HepG2 (cell line): ENCODE data around the gene DSG2. TPM values are rescaled to one million over a fixed set of nuclear protein-coding genes. Genes with fewer than 3 reads are reported as not detected.

Source experiments
- ARID4A ChIP-seq: sonication (generic); formaldehyde crosslinking; IDR thresholded peaks from 2 replicates; pipeline ENCODE4 v1.5.0; 2020; ENCODE audit warnings: mild to moderate bottlenecking, missing genetic modification reagents, borderline replicate concordance
- EP300 ChIP-seq, 3 experiments: sonication (generic) in 1 of 3; formaldehyde crosslinking in 1 of 3; IDR thresholded peaks; 2 replicates each; pipeline versions ENCODE4 v1.5.1 to v1.6.1; 2011 to 2020; ENCODE audit warnings: low read depth in 2 of 3, low read length in 2 of 3, borderline replicate concordance in 1 of 3, improper control_type of control experiment in 1 of 3, mild to moderate bottlenecking in 1 of 3, missing genetic modification reagents in 1 of 3, moderate library complexity in 1 of 3
- ETS1 ChIP-seq: sonication (generic); formaldehyde crosslinking; IDR thresholded peaks from 2 replicates; pipeline ENCODE4 v1.4.0; 2020; ENCODE audit warnings: missing genetic modification reagents
- FOXA1 ChIP-seq, 2 experiments: fragments of 450-650 bp in 1 of 2; sonication (generic) in 1 of 2; formaldehyde crosslinking in 1 of 2; IDR thresholded peaks; 2 replicates each; pipeline versions ENCODE4 v1.4.0 to v1.6.1; 2016 to 2020; ENCODE audit warnings: missing genetic modification reagents in 1 of 2
- FOXA3 ChIP-seq: IDR thresholded peaks from 2 replicates; pipeline ENCODE4 v1.6.1; 2016; ENCODE audit warnings: missing genetic modification reagents, missing compliant biosample characterization
- FOXM1 ChIP-seq: sonication (generic); formaldehyde crosslinking; IDR thresholded peaks from 2 replicates; pipeline ENCODE4 v1.5.0; 2020; ENCODE audit warnings: missing genetic modification reagents
- GATA4 ChIP-seq: sonication (generic); IDR thresholded peaks from 2 replicates; pipeline ENCODE4 v1.6.1; 2016; ENCODE audit warnings: antibody characterized with exemption, low read depth, borderline replicate concordance
- GATAD2A ChIP-seq: IDR thresholded peaks from 2 replicates; pipeline ENCODE4 v1.6.1; 2016
- HNF1A ChIP-seq, 2 experiments: sonication (generic) in 1 of 2; formaldehyde crosslinking in 1 of 2; IDR thresholded peaks; 2 replicates each; pipeline versions ENCODE4 v1.4.0 to v1.6.1; 2016 to 2020; ENCODE audit warnings: borderline replicate concordance in 1 of 2, low read depth in 1 of 2, mild to moderate bottlenecking in 1 of 2, missing genetic modification reagents in 1 of 2
- HNRNPUL1 ChIP-seq: fragments of 200-400 bp; formaldehyde crosslinking; IDR thresholded peaks from 2 replicates; pipeline ENCODE4 v1.6.1; 2017; ENCODE audit warnings: low read depth, mild to moderate bottlenecking, low read length, moderate library complexity
- MXD1 ChIP-seq: sonication (generic); formaldehyde crosslinking; IDR thresholded peaks from 2 replicates; pipeline ENCODE4 v1.4.0; 2020; ENCODE audit warnings: mild to moderate bottlenecking, missing genetic modification reagents
- POLR2A ChIP-seq, 2 experiments: IDR thresholded peaks; 2 replicates each; pipeline ENCODE4 v1.6.1; 2011; ENCODE audit warnings: low read depth in 2 of 2, low read length in 2 of 2, mild to moderate bottlenecking in 1 of 2, moderate library complexity in 1 of 2; ENCODE audit not compliant: insufficient read depth in 1 of 2
- SP140L ChIP-seq: sonication (generic); formaldehyde crosslinking; IDR thresholded peaks from 2 replicates; pipeline ENCODE4 v1.4.0; 2020; ENCODE audit warnings: missing genetic modification reagents, borderline replicate concordance
- ZNF263 ChIP-seq: sonication (generic); formaldehyde crosslinking; IDR thresholded peaks from 2 replicates; pipeline ENCODE4 v1.4.0; 2020; ENCODE audit warnings: missing genetic modification reagents
- ZNF563 ChIP-seq: sonication (generic); formaldehyde crosslinking; IDR thresholded peaks from 2 replicates; pipeline ENCODE4 v1.8.0; 2022; ENCODE audit warnings: mild to moderate bottlenecking, moderate library complexity, missing genetic modification reagents
- ZNF569 ChIP-seq: sonication (generic); formaldehyde crosslinking; IDR thresholded peaks from 2 replicates; pipeline ENCODE4 v1.5.0; 2020; ENCODE audit warnings: mild to moderate bottlenecking, missing genetic modification reagents, moderate library complexity, borderline replicate concordance
- ZNF781 ChIP-seq: sonication (generic); formaldehyde crosslinking; IDR thresholded peaks from 2 replicates; pipeline ENCODE4 v1.5.1; 2020; ENCODE audit warnings: borderline replicate concordance, mild to moderate bottlenecking, missing genetic modification reagents; ENCODE audit errors: not compliant biosample characterization
- polyA plus RNA-seq, 8 experiments: library from polyadenylated mRNA; depleted of rRNA in 3 of 8; stranded (reverse) in 7 of 8; unstranded in 1 of 8; fragments of >200 nt; fragmentation: Illumina TruSeq in 4 of 8; extraction: Trizol in 4 of 8; gene quantifications; 2 replicates each; pipeline versions ENCODE4 v1.2.1 to v1.2.3, GENCODE V29; 2011 to 2016; ENCODE audit warnings: low read depth in 4 of 8, missing spikeins in 1 of 8, mixed read lengths in 1 of 8; ENCODE audit not compliant: insufficient read depth in 1 of 8
- total RNA-seq, 5 experiments: library from RNA; depleted of rRNA; stranded (reverse); fragments of >200 nt; fragmentation: Illumina TruSeq; extraction: Trizol; gene quantifications; 2 replicates each; pipeline ENCODE4 v1.2.3, GENCODE V29; 2016; ENCODE audit warnings: low read depth in 1 of 5

The DSG2 gene
- total and polyA plus RNA-seq, 2 of the 13 experiments (the other 11 are each of a cell fraction or from before 2014, with no cell fraction given), result 23.3 to 66.7 TPM

- TF ChIP-seq ARID4A (CRISPR knock-in tag), result no peak
- TF ChIP-seq MXD1 (CRISPR knock-in tag), result no peak
- TF ChIP-seq SP140L (CRISPR knock-in tag), result no peak
- no peak for TF ChIP-seq FOXA1 (IDR thresholded peaks at IDR 0.05)
- peak; percentile 52 for TF ChIP-seq FOXA1 (CRISPR knock-in tag; IDR thresholded peaks at IDR 0.05)
- no peak for TF ChIP-seq ETS1
- TF ChIP-seq ZNF569, result no peak
- TF ChIP-seq FOXM1, result no peak
- peak; percentile 33; the same call in 1 of the 2 replicates for TF ChIP-seq FOXA3
- no peak for TF ChIP-seq HNRNPUL1
- no peak for TF ChIP-seq GATA4
- TF ChIP-seq HNF1A (IDR thresholded peaks at IDR 0.05; ENCODE audit: low read depth), result no peak; the same call in 1 of the 2 replicates
- peak; percentile 70; the same call in 1 of the 2 replicates for TF ChIP-seq HNF1A (CRISPR knock-in tag; IDR thresholded peaks at IDR 0.05; ENCODE audit: borderline replicate concordance)
- TF ChIP-seq ZNF781, result no peak
- TF ChIP-seq GATAD2A (CRISPR knock-in tag), result 0 out of 2 replicates have a peak, but pooled peaks have one; percentile 21
- TF ChIP-seq ZNF563 (CRISPR knock-in tag), result no peak
- peak in 1 of 2 experiments; percentile 15; a peak in 1 of 4 replicates for TF ChIP-seq POLR2A (IDR thresholded peaks at IDR 0.05; ENCODE audit: insufficient read depth in 1 of 2, low read depth in 2 of 2, low read length in 2 of 2)
- peak in 1 of 2 experiments; percentile 50; a peak in 2 of 4 replicates for TF ChIP-seq EP300 (IDR thresholded peaks at IDR 0.05; ENCODE audit: low read depth in 2 of 2, low read length in 2 of 2)
- TF ChIP-seq EP300 (CRISPR knock-in tag; IDR thresholded peaks at IDR 0.05; ENCODE audit: borderline replicate concordance), result no peak
- TF ChIP-seq ZNF263 (CRISPR knock-in tag), result no peak
Observed at GRCh38 chr18:31596081-31596872, 98.3 kb downstream of the DSG2 start (continued).
